ENCODE results near the gene RCBTB2. TPM values are rescaled to one million over a fixed set of nuclear protein-coding genes. Genes with fewer than 3 reads are reported as not detected.
A peak's percentile ranks its signal among the peaks of the same experiment; 100 is the strongest.
"Not testable (repeated sequence)": the region's sequence is repeated elsewhere in the genome, so short reads cannot be mapped to it uniquely, and the experiment has no call there.

The RCBTB2 gene
- total RNA-seq, 1 experiment from 2014 or later = 1.1 TPM

GRCh38 chr13:48580185-48580803 is 47.4 kb upstream of the RCBTB2 start:
- DNase-seq = peak; percentile 57 to 77

GRCh38 chr13:48579919-48580180 is 47.0 kb upstream of the RCBTB2 start:
- H3K27ac Mint-ChIP-seq (ENCODE audit: unreplicated experiment); H3K4me1 Mint-ChIP-seq (ENCODE audit: low read depth, unreplicated experiment): not testable (repeated sequence)

More at GRCh38 chr13:48580185-48580803, 47.4 kb upstream of the RCBTB2 start:
- Mint-ChIP-seq H3K9me3 (ENCODE audit: unreplicated experiment) (no peaks in the 10 kb centered on the region), H3K36me3 (ENCODE audit: insufficient read depth, unreplicated experiment) (no peaks in the 10 kb centered on the region), H3K4me3 (ENCODE audit: unreplicated experiment) (no peak overlapping the region), H3K27me3 (ENCODE audit: insufficient read depth, unreplicated experiment) (peaks cover 3% of the 10 kb centered on the region), H3K4me1 (ENCODE audit: low read depth, unreplicated experiment) (no peaks in the 10 kb centered on the region), H3K27ac (ENCODE audit: unreplicated experiment) (no peak overlapping the region)
- Histone ChIP-seq H3K4me1 (peaks cover 6% of the 10 kb centered on the region; the same call in 1 of the 2 replicates), H3K36me3 (ENCODE audit: control insufficient read depth, insufficient read depth, low read length) (no peaks in the 10 kb centered on the region), H3K4me3 (ENCODE audit: low read depth, low read length) (no peak overlapping the region), H3K9me3 (no peaks in the 10 kb centered on the region), H3K27me3 (replicated peaks; ENCODE audit: control insufficient read depth, insufficient read depth, low read length) (no peaks in the 10 kb centered on the region)
- ChIA-PET POLR2A (interaction anchor here (0.6 to 1.0 kb wide), 7 partner anchors 48 to 2000 kb away, joined by 3 to 9 read pairs (median 3); partner anchors contain the start of genes ITM2B, LPAR6 and MED4), CTCF (interaction anchor here (0.5 to 4.4 kb wide), 24 partner anchors 10 to 543 kb away, joined by 3 to 40 read pairs (median 4); partner anchors contain the start of genes MED4, NUDT15 and RCBTB2)
- intact Hi-C loops (cut with micrococcal nuclease; ENCODE audit: unreplicated experiment) = loop anchor here (1.0 to 5.0 kb wide), 6 partner anchors 47 to 542 kb away; partner anchors contain the start of genes ITM2B and RCBTB2
- peak; percentile 73 to 75 for TF ChIP-seq CTCF (IDR thresholded peaks at IDR 0.05; ENCODE audit: insufficient read depth in 1 of 2, low read depth in 1 of 2, low read length in 1 of 2, severe bottlenecking in 1 of 2, unreplicated experiment in 1 of 2)
- no TSS peak for BruUV-seq (replicated peaks)

GRCh38 chr13:48579165-48579918 is 46.5 kb upstream of the RCBTB2 start:
- no TSS peak for BruUV-seq (replicated peaks)
- Mint-ChIP-seq H3K27me3 (ENCODE audit: insufficient read depth, unreplicated experiment) (peaks cover 3% of the 10 kb centered on the region), H3K4me3 (ENCODE audit: unreplicated experiment) (no peak overlapping the region), H3K27ac (ENCODE audit: unreplicated experiment) (no peak overlapping the region), H3K9me3 (ENCODE audit: unreplicated experiment) (no peaks in the 10 kb centered on the region), H3K36me3 (ENCODE audit: insufficient read depth, unreplicated experiment) (no peaks in the 10 kb centered on the region), H3K4me1 (ENCODE audit: low read depth, unreplicated experiment) (no peaks in the 10 kb centered on the region)
- DNase-seq = no peak
- intact Hi-C loops (cut with micrococcal nuclease; ENCODE audit: unreplicated experiment) = no loop called here
- H3K36me3 ChIP-seq (ENCODE audit: control insufficient read depth, insufficient read depth, low read length) = no peaks in the 10 kb centered on the region
- H3K4me1 ChIP-seq = peaks cover 6% of the 10 kb centered on the region; the same call in 1 of the 2 replicates
- ChIA-PET CTCF (interaction anchor here (0.5 to 4.4 kb wide), 22 partner anchors 9 to 542 kb away, joined by 3 to 40 read pairs (median 4); partner anchors contain the start of genes NUDT15 and RCBTB2), POLR2A (interaction anchor here (0.6 to 1.0 kb wide), 7 partner anchors 47 to 1999 kb away, joined by 3 to 9 read pairs (median 3); partner anchors contain the start of genes ITM2B, LPAR6 and MED4)
- TF ChIP-seq CTCF (IDR thresholded peaks at IDR 0.05; ENCODE audit: insufficient read depth in 1 of 2, low read depth in 1 of 2, low read length in 1 of 2, severe bottlenecking in 1 of 2, unreplicated experiment in 1 of 2) = no peak
- no peaks in the 10 kb centered on the region for H3K9me3 ChIP-seq
- H3K4me3 ChIP-seq (ENCODE audit: low read depth, low read length) = no peak overlapping the region
- no peaks in the 10 kb centered on the region for H3K27me3 ChIP-seq (replicated peaks; ENCODE audit: control insufficient read depth, insufficient read depth, low read length)

More at GRCh38 chr13:48579919-48580180, 47.0 kb upstream of the RCBTB2 start:
- H3K36me3 Mint-ChIP-seq (ENCODE audit: insufficient read depth, unreplicated experiment); H3K27me3 Mint-ChIP-seq (ENCODE audit: insufficient read depth, unreplicated experiment); H3K36me3 ChIP-seq (ENCODE audit: control insufficient read depth, insufficient read depth, low read length); H3K9me3 Mint-ChIP-seq (ENCODE audit: unreplicated experiment); DNase-seq; BruUV-seq (replicated peaks); H3K4me3 ChIP-seq (ENCODE audit: low read depth, low read length); H3K4me1 ChIP-seq; H3K9me3 ChIP-seq; H3K4me3 Mint-ChIP-seq (ENCODE audit: unreplicated experiment); H3K27me3 ChIP-seq (replicated peaks; ENCODE audit: control insufficient read depth, insufficient read depth, low read length): not testable (repeated sequence)
- POLR2A ChIA-PET = interaction anchor here (0.6 to 1.0 kb wide), 7 partner anchors 47 to 2000 kb away, joined by 3 to 9 read pairs (median 3); partner anchors contain the start of genes ITM2B, LPAR6 and MED4
- intact Hi-C loops (cut with micrococcal nuclease; ENCODE audit: unreplicated experiment) = loop anchor here (1.0 to 5.0 kb wide), 6 partner anchors 47 to 542 kb away; partner anchors contain the start of genes ITM2B and RCBTB2
- CTCF ChIA-PET = interaction anchor here (0.5 to 4.4 kb wide), 23 partner anchors 10 to 542 kb away, joined by 3 to 40 read pairs (median 4); partner anchors contain the start of genes NUDT15 and RCBTB2

Measured in Caco-2 (cell line).